GM21619 (cell line): Measurements from ENCODE around the gene RNU2-63P.
"Not testable (repeated sequence)": the region's sequence is repeated elsewhere in the genome, so short reads cannot be mapped to it uniquely, and the experiment has no call there.

Experiments used
- ATAC-seq: cut with Tn5 transposase; IDR thresholded peaks from one replicate; pipeline ENCODE4 v1.9.1; 2021; ENCODE audit not compliant: unreplicated experiment

RNU2-63P gene

GRCh38 chr2:88032070-88032702 lies 15.8 kb upstream of the RNU2-63P start:
- ATAC-seq: no peak

GRCh38 chr2:88028931-88029330 lies 12.6 kb upstream of the RNU2-63P start:
- no peak for ATAC-seq

- ATAC-seq: no peak
Measured at GRCh38 chr2:88027697-88028389, 11.5 kb upstream of the RNU2-63P start.

- no peak for ATAC-seq
Measured at GRCh38 chr2:88024509-88024908, 8.2 kb upstream of the RNU2-63P start.

- ATAC-seq: no peak
Measured at GRCh38 chr2:88022669-88022921, 6.2 kb upstream of the RNU2-63P start.

- ATAC-seq: no peak
Measured at GRCh38 chr2:88019985-88020384, 3.6 kb upstream of the RNU2-63P start.

- no peak for ATAC-seq
Measured at GRCh38 chr2:88018909-88019308, 2.6 kb upstream of the RNU2-63P start.

GRCh38 chr2:88018077-88018805 lies 1.9 kb upstream of the RNU2-63P start:
- not testable (repeated sequence) for ATAC-seq

- ATAC-seq: not testable (repeated sequence)
Measured at GRCh38 chr2:88017780-88018038, 1.4 kb upstream of the RNU2-63P start.

GRCh38 chr2:88016960-88017779 lies 823 bp upstream of the RNU2-63P start:
- ATAC-seq: peak; percentile 57

- ATAC-seq: no peak
Measured at GRCh38 chr2:88011011-88011410, 5.3 kb downstream of the RNU2-63P start.

- no peak for ATAC-seq
Measured at GRCh38 chr2:88010136-88010535, 6.2 kb downstream of the RNU2-63P start.

GRCh38 chr2:88006912-88007439 lies 9.4 kb downstream of the RNU2-63P start:
- no peak for ATAC-seq

- no peak for ATAC-seq
Measured at GRCh38 chr2:88005776-88006175, 10.6 kb downstream of the RNU2-63P start.

GRCh38 chr2:88003074-88003755 lies 13.1 kb downstream of the RNU2-63P start:
- no peak for ATAC-seq

GRCh38 chr2:88002359-88002707 lies 14.0 kb downstream of the RNU2-63P start:
- no peak for ATAC-seq

- ATAC-seq: not testable (repeated sequence)
Measured at GRCh38 chr2:88000474-88000873, 15.9 kb downstream of the RNU2-63P start.

- ATAC-seq: no peak
Measured at GRCh38 chr2:87996570-87996969, 19.8 kb downstream of the RNU2-63P start.

- no peak for ATAC-seq
Measured at GRCh38 chr2:87995756-87996155, 20.6 kb downstream of the RNU2-63P start.

- ATAC-seq: not testable (repeated sequence)
Measured at GRCh38 chr2:87994304-87994850, 22.0 kb downstream of the RNU2-63P start.

- not testable (repeated sequence) for ATAC-seq
Measured at GRCh38 chr2:87992569-87992968, 23.8 kb downstream of the RNU2-63P start.
